WTC11 (cell line): Measurements from ENCODE around the gene TPRX2. TPM values are rescaled to one million over a fixed set of nuclear protein-coding genes. Genes with fewer than 3 reads are reported as not detected.
"Not testable (repeated sequence)": the region's sequence is repeated elsewhere in the genome, so short reads cannot be mapped to it uniquely, and the experiment has no call there.

Source experiments
- ATAC-seq: fragments of 200-7000 bp; cut with Tn5 transposase; 2 replicates; pipeline ENCODE4 v1.10.0; 2021; ENCODE audit warnings: mild to moderate bottlenecking, moderate library complexity
- CTCF ChIA-PET: fragments of 300-600 bp; sonication (Branson Sonifier 250); formaldehyde crosslinking; loops from one replicate; lab custom pipeline; 2021; ENCODE audit warnings: antibody characterized with exemption; lab: Charles Lee
- POLR2A ChIA-PET: fragments of 350-600 bp; sonication (Branson Sonifier 250); formaldehyde crosslinking; loops from one replicate; lab custom pipeline; 2021; ENCODE audit warnings: antibody characterized with exemption; lab: Charles Lee
- DNase-seq: peaks from one replicate; pipeline ENCODE4 v3.0.0; 2021; ENCODE audit warnings: low spot score
- H3K27ac Mint-ChIP-seq: 2 replicates; pipeline ENCODE4 v1.8.0; 2021; ENCODE audit warnings: mixed read lengths
- H3K27me3 Mint-ChIP-seq: 2 replicates; pipeline ENCODE4 v1.8.0; 2021; ENCODE audit warnings: low read depth, mild to moderate bottlenecking, moderate library complexity, mixed read lengths
- H3K36me3 Mint-ChIP-seq: 2 replicates; pipeline ENCODE4 v1.8.0; 2021; ENCODE audit warnings: mixed read lengths
- H3K4me1 Mint-ChIP-seq: 2 replicates; pipeline ENCODE4 v1.8.0; 2022; ENCODE audit warnings: mixed read lengths
- H3K4me3 Mint-ChIP-seq: 2 replicates; pipeline ENCODE4 v1.8.0; 2021; ENCODE audit warnings: mild to moderate bottlenecking, moderate library complexity, mixed read lengths
- H3K9me3 Mint-ChIP-seq: 2 replicates; pipeline ENCODE4 v1.8.0; 2021; ENCODE audit warnings: mixed read lengths
- AR ChIP-seq: fragments of 250-450 bp; sonication (Bioruptor Pico); IDR thresholded peaks from 2 replicates; pipeline ENCODE4 v1.9.0; 2021; ENCODE audit warnings: mild to moderate bottlenecking
- ATF2 ChIP-seq: sonication (generic); formaldehyde crosslinking; IDR thresholded peaks from 2 replicates; pipeline ENCODE4 v1.8.1; 2022; ENCODE audit warnings: low read depth, missing genetic modification reagents, borderline replicate concordance
- CTCF ChIP-seq: fragments of 200-600 bp; IDR thresholded peaks from 2 replicates; pipeline ENCODE4 v1.8.0; 2022; ENCODE audit warnings: antibody characterized with exemption
- JUN ChIP-seq: sonication (generic); formaldehyde crosslinking; IDR thresholded peaks from 2 replicates; pipeline ENCODE4 v1.8.0; 2023; ENCODE audit warnings: mild to moderate bottlenecking, missing genetic modification reagents
- NFATC4 ChIP-seq: fragments of 250-450 bp; sonication (Bioruptor Pico); IDR thresholded peaks from 2 replicates; pipeline ENCODE4 v1.9.0; 2021; ENCODE audit warnings: mild to moderate bottlenecking
- NR2C2 ChIP-seq: sonication (generic); formaldehyde crosslinking; IDR thresholded peaks from 2 replicates; pipeline ENCODE4 v1.8.0; 2022; ENCODE audit warnings: mild to moderate bottlenecking, missing genetic modification reagents
- OVOL2 ChIP-seq: fragments of 250-450 bp; sonication (Bioruptor Pico); IDR thresholded peaks from 2 replicates; pipeline ENCODE4 v1.9.0; 2021; ENCODE audit warnings: mild to moderate bottlenecking, borderline replicate concordance
- PRRX2 ChIP-seq: fragments of 250-450 bp; sonication (Bioruptor Pico); IDR thresholded peaks from 2 replicates; pipeline ENCODE4 v1.8.0; 2021; ENCODE audit warnings: mild to moderate bottlenecking
- SMAD4 ChIP-seq: sonication (generic); formaldehyde crosslinking; IDR thresholded peaks from 2 replicates; pipeline ENCODE4 v1.8.0; 2022; ENCODE audit warnings: mild to moderate bottlenecking, missing genetic modification reagents
- ZNF396 ChIP-seq: fragments of 250-450 bp; sonication (Bioruptor Pico); IDR thresholded peaks from 2 replicates; pipeline ENCODE4 v1.8.0; 2021; ENCODE audit warnings: mild to moderate bottlenecking, moderate library complexity, borderline replicate concordance
- ZNF532 ChIP-seq: fragments of 250-450 bp; sonication (Bioruptor Pico); IDR thresholded peaks from 2 replicates; pipeline ENCODE4 v1.9.0; 2021; ENCODE audit warnings: mild to moderate bottlenecking, borderline replicate concordance
- ZSCAN18 ChIP-seq: fragments of 250-450 bp; sonication (Bioruptor Pico); IDR thresholded peaks from 2 replicates; pipeline ENCODE4 v2.1.2; 2022; ENCODE audit warnings: mild to moderate bottlenecking, moderate library complexity
- total RNA-seq: library from RNA; stranded (reverse); gene quantifications from 3 replicates; pipeline ENCODE4 v1.2.3, GENCODE V29; 2021

TPRX2 gene
- total RNA-seq, 1 experiment from 2014 or later, result not detected

GRCh38 chr19:47901370-47901769 is 42.3 kb downstream of the TPRX2 start:
- ATAC-seq (no peak), DNase-seq (no peak)
- Mint-ChIP-seq H3K27ac (no peak overlapping the region), H3K9me3 (peaks cover 1% of the 10 kb centered on the region), H3K27me3 (no peaks in the 10 kb centered on the region), H3K4me1 (peaks cover 5% of the 10 kb centered on the region), H3K4me3 (no peak overlapping the region), H3K36me3 (no peaks in the 10 kb centered on the region)
- ChIA-PET POLR2A (no interaction called here), CTCF (no interaction called here)
- TF ChIP-seq OVOL2 (no peak), ZNF396 (no peak), JUN (CRISPR knock-in tag) (no peak), PRRX2 (CRISPR knock-in tag) (no peak), AR (CRISPR knock-in tag) (no peak), NFATC4 (CRISPR knock-in tag) (no peak), NR2C2 (CRISPR knock-in tag) (no peak), SMAD4 (CRISPR knock-in tag) (no peak), ATF2 (no peak), ZNF532 (CRISPR knock-in tag) (no peak), ZSCAN18 (CRISPR knock-in tag) (no peak)

- not testable (repeated sequence) for ATAC-seq
- DNase-seq, result peak; percentile 89
Measured at GRCh38 chr19:47909350-47909749, 50.3 kb downstream of the TPRX2 start.

GRCh38 chr19:47910191-47910590 is 51.2 kb downstream of the TPRX2 start:
- POLR2A ChIA-PET, H3K9me3 Mint-ChIP-seq: not testable (repeated sequence)

More at GRCh38 chr19:47909350-47909749, 50.3 kb downstream of the TPRX2 start:
- H3K27ac Mint-ChIP-seq, POLR2A ChIA-PET, H3K4me3 Mint-ChIP-seq, H3K27me3 Mint-ChIP-seq, H3K36me3 Mint-ChIP-seq, CTCF ChIA-PET, H3K9me3 Mint-ChIP-seq, H3K4me1 Mint-ChIP-seq: not testable (repeated sequence)
- TF ChIP-seq CTCF, result peak; percentile 54

More at GRCh38 chr19:47910191-47910590, 51.2 kb downstream of the TPRX2 start:
- H3K4me1 Mint-ChIP-seq, ATAC-seq, H3K4me3 Mint-ChIP-seq, H3K36me3 Mint-ChIP-seq, CTCF ChIA-PET, DNase-seq, H3K27me3 Mint-ChIP-seq, H3K27ac Mint-ChIP-seq: not testable (repeated sequence)

Other genes starting within 250 kb of the TPRX2 start
- gene EHD2, start 145.8 kb upstream of the TPRX2 start, total RNA-seq, result 11.8 to 15.5 TPM (median 15.4 TPM) in 3 replicates
- 289 to 315 TPM (median 310 TPM) in 3 replicates for gene NOP53, start 113.7 kb upstream of the TPRX2 start, total RNA-seq
- gene SELENOW, start 80.5 kb upstream of the TPRX2 start, total RNA-seq, result 391 to 430 TPM (median 422 TPM) in 3 replicates
- not detected in 3 replicates for gene TPRX1, start 54.7 kb upstream of the TPRX2 start, total RNA-seq
- 0.17 to 0.53 TPM (median 0.25 TPM) in 3 replicates for gene CRX, start 37.3 kb upstream of the TPRX2 start, total RNA-seq
- gene SULT2A1, start 27.1 kb downstream of the TPRX2 start, total RNA-seq, result 0.18 to 0.32 TPM (median 0.31 TPM) in 3 replicates
- gene BSPH1, start 132.9 kb downstream of the TPRX2 start, total RNA-seq, result not detected in 3 replicates
- gene ELSPBP1, start 135.4 kb downstream of the TPRX2 start, total RNA-seq, result not detected in 3 replicates
- gene CABP5, start 184.8 kb downstream of the TPRX2 start, total RNA-seq, result not detected in 3 replicates